Esophagus squamous epithelium (tissue), 4 donors: Measurements from ENCODE around the gene YBX2.

Experiments used
- POLR2A ChIP-seq, 4 donors: fragments of 450-650 bp; IDR thresholded peaks; one replicate each; pipeline ENCODE4 v1.6.1; 2017; ENCODE audit warnings: antibody characterized with exemption in 4 of 4, mild to moderate bottlenecking in 4 of 4, moderate library complexity in 3 of 4
- TF ChIP-seq, protein P1 (sequence below), 6 experiments: fragments of 450-650 bp in 4 of 6; fragments of 200-600 bp in 2 of 6; sonication (generic) in 2 of 6; IDR thresholded peaks; one replicate each; pipeline ENCODE4 v1.5.1; 2016 to 2019; ENCODE audit warnings: antibody characterized with exemption in 6 of 6, mild to moderate bottlenecking in 4 of 6, moderate library complexity in 4 of 6

DNA sequence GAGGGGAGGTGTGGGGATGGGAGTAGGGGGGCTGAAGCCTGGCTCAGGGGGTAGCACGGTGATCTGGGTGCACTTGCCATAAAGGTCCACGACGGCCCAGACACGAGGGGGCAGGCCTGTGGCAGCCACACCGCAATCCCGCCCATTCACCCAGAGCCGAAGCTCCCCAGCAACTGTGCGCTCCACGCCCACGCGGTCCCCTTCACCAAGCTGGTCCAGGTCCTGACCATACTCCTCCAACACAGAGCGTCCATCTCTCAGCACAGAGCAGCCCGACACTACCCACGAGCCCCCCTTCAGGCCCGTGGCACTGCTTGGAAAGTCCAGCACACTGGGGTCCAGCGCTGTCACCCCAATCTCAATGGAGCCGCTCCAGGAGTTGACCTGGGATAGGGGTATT lies 33.1 kb upstream of the YBX2 start:
- TF ChIP-seq, protein P1, sequence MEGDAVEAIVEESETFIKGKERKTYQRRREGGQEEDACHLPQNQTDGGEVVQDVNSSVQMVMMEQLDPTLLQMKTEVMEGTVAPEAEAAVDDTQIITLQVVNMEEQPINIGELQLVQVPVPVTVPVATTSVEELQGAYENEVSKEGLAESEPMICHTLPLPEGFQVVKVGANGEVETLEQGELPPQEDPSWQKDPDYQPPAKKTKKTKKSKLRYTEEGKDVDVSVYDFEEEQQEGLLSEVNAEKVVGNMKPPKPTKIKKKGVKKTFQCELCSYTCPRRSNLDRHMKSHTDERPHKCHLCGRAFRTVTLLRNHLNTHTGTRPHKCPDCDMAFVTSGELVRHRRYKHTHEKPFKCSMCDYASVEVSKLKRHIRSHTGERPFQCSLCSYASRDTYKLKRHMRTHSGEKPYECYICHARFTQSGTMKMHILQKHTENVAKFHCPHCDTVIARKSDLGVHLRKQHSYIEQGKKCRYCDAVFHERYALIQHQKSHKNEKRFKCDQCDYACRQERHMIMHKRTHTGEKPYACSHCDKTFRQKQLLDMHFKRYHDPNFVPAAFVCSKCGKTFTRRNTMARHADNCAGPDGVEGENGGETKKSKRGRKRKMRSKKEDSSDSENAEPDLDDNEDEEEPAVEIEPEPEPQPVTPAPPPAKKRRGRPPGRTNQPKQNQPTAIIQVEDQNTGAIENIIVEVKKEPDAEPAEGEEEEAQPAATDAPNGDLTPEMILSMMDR (IDR thresholded peaks at IDR 0.05): no peak
- TF ChIP-seq POLR2A (IDR thresholded peaks at IDR 0.05): no peak
